Activated CD8-positive, alpha-beta memory T cell treated with anti-CD3 and anti-CD28 coated beads, Interleukin-2, amount 50 U/mL, for 24 hours (primary cell): Measurements from ENCODE around the gene KIAA0232.

ENCODE experiments used
- DNase-seq: peaks from one replicate; pipeline ENCODE4 v3.0.0-alpha.2; 2020; ENCODE audit errors: extremely low read depth

The KIAA0232 gene

DNA sequence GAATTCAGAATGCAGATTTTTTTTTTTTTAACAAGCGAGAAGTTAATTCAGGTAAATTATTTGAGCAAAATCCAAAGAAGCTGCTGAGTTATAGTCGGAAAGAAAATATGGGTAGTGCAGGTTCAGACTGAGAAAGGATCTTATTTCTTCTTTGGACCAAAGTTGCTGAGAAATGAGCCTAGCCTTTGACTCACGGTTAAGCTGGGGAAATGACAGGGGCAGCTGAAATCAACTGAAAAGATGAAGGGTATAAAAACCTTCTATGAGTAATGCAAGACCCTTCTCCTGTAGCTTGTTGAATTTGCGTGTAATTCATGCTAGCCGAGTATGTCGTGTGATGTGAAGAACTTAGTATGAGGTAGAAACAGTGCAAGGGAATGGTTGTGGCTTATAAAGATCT lies 63.0 kb downstream of the KIAA0232 start:
- no peak for DNase-seq

DNA sequence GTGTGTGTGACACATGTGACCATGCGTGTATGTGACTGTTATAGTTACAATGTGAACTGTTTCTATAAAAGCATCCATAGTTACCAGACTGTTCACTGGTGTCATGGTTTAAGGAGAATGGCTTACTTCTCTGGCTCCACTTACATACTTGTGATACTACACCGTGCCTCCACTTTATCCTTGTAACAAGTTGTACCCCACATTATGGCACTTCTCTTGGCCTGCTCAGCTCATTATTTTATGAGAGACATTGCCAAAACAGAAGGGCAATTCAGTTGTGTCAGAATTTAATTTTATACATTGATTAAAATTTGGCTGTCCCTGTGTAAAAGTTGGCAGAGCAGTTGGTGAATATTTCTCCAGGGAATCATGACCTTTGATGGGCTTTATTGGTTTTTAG lies 64.7 kb downstream of the KIAA0232 start:
- DNase-seq, result no peak

- no peak for DNase-seq
Measured at GRCh38 chr4:6848717-6849305, 66.3 kb downstream of the KIAA0232 start.

GRCh38 chr4:6849691-6850090 lies 67.2 kb downstream of the KIAA0232 start:
- DNase-seq, result no peak

DNA sequence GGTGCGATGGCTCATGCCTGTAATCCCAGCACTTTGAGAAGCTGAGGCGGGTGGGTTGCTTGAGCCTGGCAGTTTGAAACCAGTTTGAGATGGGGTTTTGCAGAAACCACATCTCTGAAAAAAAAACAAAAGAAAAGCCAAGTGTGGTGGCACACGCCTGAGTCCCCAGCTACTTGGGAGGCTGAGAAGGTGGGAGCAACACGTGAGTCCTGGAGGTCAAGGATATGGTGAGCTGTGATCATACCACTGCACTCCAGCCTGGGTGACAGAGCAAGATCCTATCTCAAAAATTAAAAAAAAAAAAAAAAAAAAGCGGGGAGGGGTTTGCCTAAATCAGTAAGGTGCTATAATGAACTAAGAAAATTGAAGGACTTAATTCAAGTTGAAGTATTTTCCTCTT lies 68.9 kb downstream of the KIAA0232 start:
- no peak for DNase-seq

- DNase-seq, result no peak
Measured at GRCh38 chr4:6851962-6852361, 69.4 kb downstream of the KIAA0232 start.

DNA sequence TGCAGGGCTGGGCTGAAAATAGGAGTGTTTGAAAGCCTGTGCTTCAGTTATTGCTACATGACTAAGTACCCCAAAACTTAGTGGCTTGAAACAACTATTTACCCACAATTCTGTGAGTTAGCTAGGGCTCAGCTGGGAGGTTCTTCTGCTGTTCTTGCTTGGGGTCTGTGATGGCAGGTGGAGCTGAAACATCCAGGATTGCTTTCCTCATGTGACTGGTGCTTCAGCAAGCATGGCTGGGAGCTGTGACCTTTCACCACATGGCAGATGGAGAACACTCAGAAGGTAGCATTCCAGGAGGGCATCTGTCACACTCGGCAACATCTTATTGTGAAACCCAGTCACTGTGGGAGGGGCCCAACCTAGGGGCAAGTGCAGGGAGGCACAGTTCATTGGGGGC lies 70.1 kb downstream of the KIAA0232 start:
- DNase-seq, result no peak

DNA sequence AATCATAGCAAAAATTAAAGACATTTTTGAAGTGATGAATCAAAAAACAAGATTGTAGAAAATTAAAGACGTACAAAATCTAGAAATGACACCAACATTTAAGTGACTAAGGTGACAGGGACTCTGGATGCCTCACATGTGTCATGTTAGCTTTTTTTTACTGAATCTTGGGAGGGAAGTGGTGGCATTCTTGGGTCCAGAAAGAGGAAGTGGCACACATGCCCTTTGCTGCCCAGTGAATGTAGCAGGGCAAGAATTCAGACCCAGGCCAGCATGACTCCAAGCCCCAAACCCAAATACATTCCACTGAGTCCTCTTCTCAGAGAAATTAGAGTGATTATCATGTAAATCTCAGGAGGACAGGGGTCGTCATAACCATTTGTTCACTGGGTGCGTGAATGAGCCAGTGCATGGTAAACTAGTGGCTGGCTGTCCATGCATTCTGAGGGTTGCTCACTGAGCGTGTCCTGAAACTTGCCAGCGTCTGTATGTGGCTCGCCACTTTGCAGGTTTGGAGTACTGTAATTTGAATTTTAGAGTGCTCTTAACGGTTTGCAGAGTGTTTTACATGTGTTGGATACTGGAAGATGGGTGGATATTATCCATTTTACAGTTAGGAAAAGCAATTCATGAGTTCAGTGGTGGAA lies 71.7 kb downstream of the KIAA0232 start:
- DNase-seq, result no peak

DNA sequence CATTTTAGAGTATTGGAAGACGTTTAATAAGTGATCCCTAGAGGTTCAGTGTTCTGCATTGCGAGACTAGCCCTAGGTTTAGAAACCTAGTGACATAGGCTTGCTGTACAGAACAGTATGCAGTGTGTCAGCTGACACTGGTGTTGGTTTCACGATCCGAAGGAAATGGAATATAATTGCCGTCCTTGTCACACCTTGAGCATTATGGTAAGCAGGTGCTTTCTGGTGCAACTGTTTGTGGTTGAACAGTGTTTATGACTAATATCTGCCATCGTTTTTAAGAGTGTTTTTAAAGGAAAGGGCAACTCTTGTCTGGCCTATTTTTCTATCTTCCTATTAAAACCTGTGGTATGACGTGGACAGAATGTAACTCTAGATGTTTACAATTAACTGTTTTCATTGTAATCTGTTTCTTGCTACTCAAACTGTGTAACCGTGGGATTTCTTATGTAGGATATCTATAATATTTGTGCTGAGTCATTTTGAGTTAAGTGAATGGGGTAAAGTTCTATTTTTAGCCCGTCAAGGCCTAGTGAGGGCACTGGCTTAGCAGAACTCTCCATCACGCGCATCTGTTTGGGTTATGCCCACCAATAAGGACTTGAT lies 73.3 kb downstream of the KIAA0232 start:
- DNase-seq, result no peak

DNA sequence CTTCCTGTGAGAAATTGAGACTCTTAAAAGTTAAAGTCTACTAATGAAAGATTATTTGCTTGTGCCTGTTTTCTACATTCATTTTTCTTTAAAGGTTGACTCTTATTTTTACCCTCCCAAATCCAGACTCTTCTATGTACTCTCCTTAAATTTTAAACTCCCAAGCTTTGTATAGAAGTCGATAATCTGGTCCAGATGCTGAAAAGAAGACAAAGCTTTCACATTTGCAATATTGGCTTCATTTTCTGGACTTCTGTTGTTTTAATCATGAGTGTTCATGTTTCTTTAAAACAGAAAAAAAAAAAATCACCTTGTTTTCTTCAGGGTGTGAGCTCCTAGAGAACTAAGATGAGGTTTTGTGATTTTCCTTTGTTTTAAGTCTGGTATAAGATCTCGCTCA lies 73.9 kb downstream of the KIAA0232 start:
- no peak for DNase-seq

- no peak for DNase-seq
Measured at GRCh38 chr4:6857009-6857882, 74.7 kb downstream of the KIAA0232 start.

DNA sequence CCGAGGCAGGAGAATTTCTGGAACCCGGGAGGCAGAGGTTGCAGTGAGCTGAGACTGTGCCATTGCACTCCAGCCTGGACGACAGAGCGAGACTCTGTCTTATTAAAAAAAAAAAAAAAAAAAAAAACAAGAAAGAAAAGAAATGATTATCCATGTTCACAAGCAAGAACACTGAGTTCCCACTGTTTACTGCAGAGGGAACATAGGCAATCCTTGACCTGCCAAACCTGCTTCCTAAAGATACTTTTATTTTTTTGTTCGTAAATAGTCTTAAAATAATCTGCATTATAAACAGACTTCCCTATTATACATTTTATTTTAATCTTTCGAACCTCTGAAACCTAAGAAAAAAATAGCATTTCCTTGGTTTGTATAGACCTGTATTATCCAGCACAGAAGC lies 76.5 kb downstream of the KIAA0232 start:
- DNase-seq, result no peak

DNA sequence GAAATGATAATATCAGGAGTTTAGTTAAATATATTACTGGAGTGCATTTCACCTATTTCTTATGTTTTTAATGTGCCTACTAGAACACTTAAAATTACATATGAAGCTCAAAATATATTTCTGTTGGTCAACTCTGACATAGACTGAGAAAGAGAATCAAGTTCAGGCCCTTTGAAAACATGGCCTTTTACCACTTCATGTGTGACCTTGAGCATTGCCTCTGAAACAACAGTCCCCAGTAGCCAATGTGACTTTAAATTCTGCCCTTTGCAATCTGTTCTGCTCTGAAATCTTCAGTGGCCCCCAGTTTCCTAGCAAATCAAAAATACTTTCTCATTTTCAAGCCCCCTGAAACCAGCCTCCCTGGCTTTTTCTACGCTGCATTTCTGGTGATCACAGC lies 77.0 kb downstream of the KIAA0232 start:
- DNase-seq, result no peak

- DNase-seq, result no peak
Measured at GRCh38 chr4:6868386-6868785, 85.9 kb downstream of the KIAA0232 start.

DNA sequence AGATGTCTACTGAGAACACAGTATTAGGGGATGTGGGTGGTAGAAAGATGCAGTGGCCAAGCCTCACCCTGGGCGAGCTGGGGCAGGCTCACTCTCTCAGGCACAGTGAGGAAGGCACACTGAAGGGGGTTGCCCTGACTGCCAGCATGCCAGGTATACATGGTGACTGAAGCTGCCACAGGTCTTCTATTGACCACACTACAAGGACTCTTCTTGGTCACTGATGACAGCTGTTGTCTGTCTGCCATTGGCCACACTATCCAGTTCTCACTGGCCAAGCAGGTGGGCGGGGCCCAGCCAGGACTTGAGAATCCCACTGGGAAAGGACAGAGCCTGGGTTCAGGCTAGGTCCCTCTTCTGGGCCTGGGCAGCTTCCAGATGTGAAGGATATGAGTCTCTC lies 87.4 kb downstream of the KIAA0232 start:
- no peak for DNase-seq

DNA sequence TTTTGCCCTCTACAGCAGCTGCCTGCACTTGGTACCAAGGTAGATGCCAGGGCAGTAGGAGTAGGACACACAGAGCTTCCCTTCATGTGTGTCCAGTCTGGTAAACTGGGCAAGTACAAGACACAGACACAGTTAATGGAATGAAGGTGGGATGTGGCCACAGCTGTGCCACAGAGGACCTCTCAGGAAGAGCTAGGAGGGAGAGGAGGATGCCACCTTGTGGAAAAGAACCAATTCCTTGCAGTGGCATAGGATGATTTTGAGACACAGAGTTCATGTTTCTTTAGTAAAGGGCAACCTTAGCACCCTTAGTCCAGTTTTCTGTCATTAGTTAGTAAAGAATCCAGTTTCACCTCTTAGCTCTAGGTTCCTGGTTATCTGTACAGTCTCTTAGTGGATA lies 90.8 kb downstream of the KIAA0232 start:
- DNase-seq, result no peak

- DNase-seq, result peak; percentile 40
Measured at GRCh38 chr4:6873792-6874461, 91.4 kb downstream of the KIAA0232 start.

GRCh38 chr4:6874981-6875380 lies 92.5 kb downstream of the KIAA0232 start:
- DNase-seq, result no peak

GRCh38 chr4:6875431-6875831 lies 92.9 kb downstream of the KIAA0232 start:
- no peak for DNase-seq

DNA sequence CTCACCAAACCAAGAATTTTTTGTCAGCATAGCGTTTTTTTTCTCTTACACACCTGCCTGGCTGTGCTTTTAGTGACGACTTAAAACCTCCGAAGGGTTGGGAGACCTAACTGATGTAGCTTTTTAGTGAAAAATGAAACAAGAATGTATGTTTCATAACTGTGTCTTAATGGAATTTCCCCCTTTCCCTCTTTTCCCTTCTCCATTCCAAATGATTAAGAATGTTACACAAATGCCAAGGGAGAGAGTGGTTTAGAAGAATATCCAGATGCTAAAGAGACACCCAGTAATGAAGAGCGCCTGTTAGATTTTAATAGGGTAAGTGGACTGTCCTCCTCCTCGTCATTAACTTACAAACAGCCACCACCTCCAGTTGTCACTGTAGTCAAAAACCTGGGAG lies 93.9 kb downstream of the KIAA0232 start:
- DNase-seq, result no peak

- no peak for DNase-seq
Measured at GRCh38 chr4:6877067-6877466, 94.5 kb downstream of the KIAA0232 start.

DNA sequence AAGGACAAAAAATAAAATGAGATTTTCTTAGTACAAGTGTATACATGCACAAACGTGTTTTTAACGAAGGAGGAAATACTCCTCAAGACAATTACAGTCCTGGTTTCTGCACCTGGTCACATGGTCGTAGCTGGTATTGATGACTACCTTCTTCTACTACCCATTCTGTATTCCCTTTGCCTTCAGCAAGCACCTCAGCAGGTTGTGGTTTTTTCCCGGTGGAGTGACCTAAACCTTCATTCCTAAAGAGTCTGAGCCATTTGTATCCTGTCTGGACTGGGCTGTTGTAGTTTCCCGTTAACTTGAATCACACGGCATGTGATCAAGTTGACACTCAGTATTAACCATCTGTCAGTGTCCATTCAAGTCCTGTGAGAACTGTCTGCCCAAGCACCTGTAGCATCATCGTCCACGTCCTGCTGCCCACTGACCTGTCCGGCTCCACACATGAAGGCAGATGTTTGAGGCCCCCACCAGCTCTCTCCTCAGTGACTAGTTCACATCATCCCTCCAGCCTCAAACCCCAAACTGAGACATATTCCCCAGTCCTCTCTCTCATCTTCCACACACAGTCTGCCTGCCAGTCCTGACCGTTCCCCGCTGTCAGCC lies 96.0 kb downstream of the KIAA0232 start:
- DNase-seq, result no peak
